ENCODE data around the gene BPIFA3.

Gene BPIFA3

DNA sequence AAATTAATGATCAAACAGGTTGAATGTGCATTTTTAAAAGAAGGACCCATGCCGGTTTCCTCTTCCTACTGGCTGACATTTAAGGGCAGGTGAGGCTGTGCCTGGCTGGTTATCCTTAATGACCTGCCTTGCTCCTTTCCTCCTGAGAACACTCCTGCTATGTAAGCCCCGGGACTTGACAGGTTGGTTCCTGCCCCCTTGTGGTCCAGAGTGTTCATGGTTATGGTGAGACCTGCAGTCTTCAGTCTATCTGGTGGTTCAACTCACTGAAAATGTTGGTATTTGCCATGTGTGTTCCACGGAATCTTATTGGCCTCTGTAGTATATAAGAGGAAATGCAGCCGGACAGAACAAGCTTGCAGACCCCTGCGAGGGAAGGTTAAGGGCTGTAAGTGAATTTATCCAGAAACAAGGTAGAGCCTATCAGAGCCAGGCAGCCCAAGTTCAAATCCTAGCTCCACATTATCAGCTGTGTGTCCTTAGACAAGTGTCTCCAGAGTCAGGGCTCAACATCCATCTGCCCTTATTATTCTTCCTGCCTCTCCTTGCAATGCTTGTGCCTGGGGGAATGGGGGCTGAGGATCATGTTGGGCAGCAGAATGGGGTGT is 5.2 kb upstream of the BPIFA3 start:
- DNase-seq (ENCODE audit: low read depth in 3 of 3, low spot score in 1 of 3), result no peak

- DNase-seq (ENCODE audit: low read depth in 3 of 3, low spot score in 1 of 3), result no peak
These were observed 7.2 kb downstream of the BPIFA3 start for GRCh38 chr20:33224399-33224798.

DNA sequence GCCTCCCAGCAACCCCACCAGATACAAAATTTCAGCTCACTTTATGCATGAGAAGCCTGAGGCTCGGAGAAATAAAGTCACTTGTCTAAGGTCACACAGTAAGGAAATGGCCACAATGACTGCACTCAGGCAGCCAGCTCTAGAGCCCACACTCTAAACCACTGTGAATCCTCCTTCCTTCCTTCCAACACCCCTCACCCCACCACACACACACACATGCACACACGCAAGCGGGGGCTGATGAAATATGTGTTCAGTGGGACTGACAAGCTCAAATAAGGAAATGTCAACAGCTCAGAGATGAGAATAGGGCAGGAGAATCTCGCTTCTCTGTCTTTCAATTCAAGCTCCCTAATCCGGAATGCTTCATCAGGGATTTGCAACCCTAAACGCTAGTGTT is 12.7 kb downstream of the BPIFA3 start:
- no peak for DNase-seq (ENCODE audit: low read depth in 3 of 3, low spot score in 1 of 3)

DNA sequence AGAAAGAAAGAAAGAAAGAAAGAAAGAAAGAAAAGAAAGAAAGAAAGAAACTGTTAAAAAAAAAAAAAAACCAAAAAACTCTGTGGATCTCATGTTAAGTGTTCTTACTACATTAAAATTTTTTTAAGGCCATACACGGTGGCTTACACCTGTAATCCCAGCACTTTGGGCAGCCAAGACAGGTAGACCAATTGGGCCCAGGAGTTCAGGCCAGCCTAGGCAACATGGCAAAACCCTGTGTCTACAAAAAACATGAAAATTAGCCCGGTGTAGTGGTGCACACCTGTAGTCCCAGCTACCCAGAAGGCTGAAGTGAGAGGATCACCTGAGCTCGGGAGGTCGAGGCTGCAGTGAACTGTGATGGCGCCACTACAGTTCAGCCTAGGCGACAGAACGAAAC is 14.1 kb downstream of the BPIFA3 start:
- DNase-seq (ENCODE audit: low read depth in 3 of 3, low spot score in 1 of 3), result no peak

DNA sequence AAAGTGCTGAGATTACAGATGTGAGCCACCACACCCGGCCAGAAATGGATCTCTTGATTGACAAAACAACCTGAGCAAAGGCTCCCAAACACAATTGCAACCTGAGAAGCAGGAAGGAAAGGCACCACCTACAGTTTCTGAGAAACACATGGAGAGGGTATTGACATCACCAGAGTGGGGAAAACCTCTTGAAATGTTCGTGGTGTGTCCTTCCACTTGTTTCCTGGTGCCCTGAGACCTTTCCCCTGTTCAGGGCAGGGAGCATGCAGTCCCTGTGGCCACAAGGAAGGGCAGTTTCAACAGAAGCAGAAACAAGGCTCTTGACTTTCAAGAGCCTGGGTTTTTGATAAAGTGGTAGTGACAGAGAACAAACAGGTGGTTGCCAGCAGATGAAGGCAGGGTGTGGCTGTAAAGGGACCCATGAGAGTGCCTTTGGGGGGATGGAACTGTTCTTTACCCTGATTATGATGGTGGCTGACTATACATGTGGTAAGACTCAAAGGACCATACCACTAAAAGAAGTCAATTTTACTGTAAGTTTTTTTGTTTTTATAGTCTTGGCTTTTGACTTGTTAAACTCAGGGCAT is 15.4 kb downstream of the BPIFA3 start:
- DNase-seq (ENCODE audit: low read depth in 3 of 3, low spot score in 1 of 3), result no peak

GRCh38 chr20:33233129-33233774 is 16.1 kb downstream of the BPIFA3 start:
- DNase-seq (ENCODE audit: low read depth in 3 of 3, low spot score in 1 of 3), result no peak

- no peak for DNase-seq (ENCODE audit: low read depth in 3 of 3, low spot score in 1 of 3)
These were observed 16.9 kb downstream of the BPIFA3 start for GRCh38 chr20:33234050-33234449.

- no peak for DNase-seq (ENCODE audit: low read depth in 3 of 3, low spot score in 1 of 3)
These were observed 18.5 kb downstream of the BPIFA3 start, which contains the start of gene BPIFA1 for GRCh38 chr20:33235696-33236095. Gene BPIFA1, plus strand, starts transcription at chr20:33235996. Its CDS starts 1,716 bp downstream, at chr20:33237712.

GRCh38 chr20:33236351-33236750 is 19.2 kb downstream of the BPIFA3 start:
- DNase-seq (ENCODE audit: low read depth in 3 of 3, low spot score in 1 of 3), result no peak

- no peak for DNase-seq (ENCODE audit: low read depth in 3 of 3, low spot score in 1 of 3)
These were observed 20.8 kb downstream of the BPIFA3 start for GRCh38 chr20:33237989-33238388.

DNA sequence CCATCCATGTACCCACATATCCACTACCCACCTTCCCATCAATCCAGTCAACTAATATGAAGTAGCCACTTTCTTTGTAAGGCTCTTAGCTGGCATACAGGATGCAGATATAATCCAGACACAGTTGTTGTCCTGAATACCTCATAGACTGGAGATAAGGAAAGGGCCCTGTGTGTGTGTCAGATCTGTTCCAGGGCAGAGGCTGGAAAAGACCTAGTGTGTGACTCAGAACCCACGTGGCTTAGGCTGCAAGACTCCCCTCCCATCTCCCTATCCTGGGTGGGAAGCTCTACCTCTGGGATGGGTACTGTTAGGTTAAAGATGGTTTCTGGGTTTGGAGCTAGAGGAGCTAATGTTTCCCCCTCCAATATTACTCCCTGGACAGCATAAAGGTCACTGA is 22.3 kb downstream of the BPIFA3 start:
- no peak for DNase-seq (ENCODE audit: low read depth in 3 of 3, low spot score in 1 of 3)

GRCh38 chr20:33239979-33240736 is 23.0 kb downstream of the BPIFA3 start:
- no peak for DNase-seq (ENCODE audit: low read depth in 3 of 3, low spot score in 1 of 3)

- DNase-seq (ENCODE audit: low read depth in 3 of 3, low spot score in 1 of 3), result no peak
These were observed 23.8 kb downstream of the BPIFA3 start for GRCh38 chr20:33240923-33241322.

DNA sequence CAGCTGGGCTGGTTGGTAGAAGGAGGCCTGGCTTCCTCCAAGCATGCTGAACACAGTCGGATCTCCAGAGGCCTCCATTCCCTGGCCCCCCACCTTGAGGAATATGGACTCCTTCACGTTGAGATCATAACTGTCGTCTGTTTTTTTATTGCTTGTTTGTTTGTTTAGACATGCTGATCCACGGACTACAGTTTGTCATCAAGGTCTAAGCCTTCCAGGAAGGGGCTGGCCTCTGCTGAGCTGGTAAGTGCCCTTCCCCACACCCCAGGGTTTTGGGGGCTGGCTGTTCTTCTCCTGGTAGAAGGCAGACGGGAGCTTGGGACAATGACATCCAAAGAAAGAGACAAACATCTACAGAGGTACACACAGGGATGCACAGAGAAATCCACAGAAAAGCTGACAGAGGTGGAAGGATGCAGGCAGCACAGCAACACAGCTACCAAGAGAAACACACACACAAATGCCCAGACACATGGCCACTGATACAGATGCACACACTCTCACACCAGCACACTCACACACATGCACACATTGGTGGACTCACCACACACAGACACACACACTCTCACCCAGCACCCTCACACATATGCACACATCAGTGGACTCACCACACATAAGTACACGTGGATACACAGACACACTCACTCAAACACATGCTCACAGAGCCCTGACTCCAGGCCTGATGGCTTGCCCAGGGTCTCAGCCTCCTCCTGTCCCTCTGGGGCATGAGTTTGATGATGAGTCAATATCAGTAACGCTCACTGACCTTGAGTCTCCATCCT is 25.4 kb downstream of the BPIFA3 start:
- no peak for DNase-seq (ENCODE audit: low read depth in 3 of 3, low spot score in 1 of 3)

DNA sequence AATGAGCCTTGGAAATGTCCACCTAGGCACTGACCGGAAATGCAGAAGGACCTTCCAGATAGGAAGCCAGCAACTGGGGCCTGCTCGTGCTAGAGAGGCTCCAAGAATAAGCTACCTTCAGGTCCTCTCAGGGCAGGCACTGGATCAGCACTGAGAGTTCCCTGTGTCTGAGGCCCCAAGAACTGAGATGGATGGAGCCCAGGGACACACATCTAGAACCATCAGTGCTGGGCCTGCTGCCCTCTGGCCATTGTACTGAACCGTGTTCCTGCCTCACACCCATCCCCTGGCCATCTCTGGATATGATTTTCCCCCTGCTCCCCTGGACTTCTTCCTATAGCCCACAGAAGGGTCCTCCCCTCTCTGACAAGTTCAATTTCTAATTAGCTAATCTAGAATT is 28.9 kb downstream of the BPIFA3 start:
- DNase-seq (ENCODE audit: low read depth in 3 of 3, low spot score in 1 of 3), result no peak

GRCh38 chr20:33249456-33249855 is 32.3 kb downstream of the BPIFA3 start:
- DNase-seq (ENCODE audit: low read depth in 3 of 3, low spot score in 1 of 3), result no peak

- no peak for DNase-seq (ENCODE audit: low read depth in 3 of 3, low spot score in 1 of 3)
These were observed 33.5 kb downstream of the BPIFA3 start for GRCh38 chr20:33250666-33251065.

GRCh38 chr20:33251496-33251895 is 34.3 kb downstream of the BPIFA3 start:
- DNase-seq (ENCODE audit: low read depth in 3 of 3, low spot score in 1 of 3), result no peak

GRCh38 chr20:33252460-33252859 is 35.3 kb downstream of the BPIFA3 start:
- no peak for DNase-seq (ENCODE audit: low read depth in 3 of 3, low spot score in 1 of 3)

- no peak for DNase-seq (ENCODE audit: low read depth in 3 of 3, low spot score in 1 of 3)
These were observed 37.9 kb downstream of the BPIFA3 start for GRCh38 chr20:33255005-33255404.

DNA sequence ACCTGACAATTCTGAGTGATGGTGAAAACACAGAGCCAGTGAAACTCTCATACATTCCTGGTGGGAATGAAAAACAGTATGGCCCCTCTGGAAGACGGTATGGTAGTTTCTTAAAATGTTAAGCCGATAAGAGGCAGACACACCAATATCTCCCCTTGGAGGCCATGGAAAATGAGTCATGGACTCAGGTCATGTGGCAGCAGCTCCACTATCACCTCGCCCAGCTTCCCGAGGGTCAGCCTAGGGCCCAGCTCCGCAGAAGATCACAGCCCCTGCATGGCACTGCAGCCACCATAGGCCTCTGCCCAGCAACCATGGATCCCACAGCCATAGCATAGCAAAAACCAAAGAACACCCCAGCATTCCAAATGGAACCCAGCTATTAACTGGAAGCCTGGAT is 40.1 kb downstream of the BPIFA3 start:
- DNase-seq (ENCODE audit: low read depth in 3 of 3, low spot score in 1 of 3), result no peak
